Astrocyte of the hippocampus (primary cell): Measurements from ENCODE around the gene TPGS2.
A peak's percentile ranks its signal among the peaks of the same experiment; 100 is the strongest.
"Not testable (repeated sequence)": the region's sequence is repeated elsewhere in the genome, so short reads cannot be mapped to it uniquely, and the experiment has no call there.

Experiments
- DNase-seq: peaks from one replicate; pipeline ENCODE4 v3.0.0; 2011; ENCODE audit warnings: low read depth, low spot score

The TPGS2 gene

GRCh38 chr18:36776650-36777049, 52.2 kb downstream of the TPGS2 start:
- no peak for DNase-seq

GRCh38 chr18:36775396-36775795, 53.4 kb downstream of the TPGS2 start:
- no peak for DNase-seq

GRCh38 chr18:36772241-36772723, 56.5 kb downstream of the TPGS2 start:
- no peak for DNase-seq

GRCh38 chr18:36771245-36771644, 57.6 kb downstream of the TPGS2 start:
- DNase-seq = no peak

- no peak for DNase-seq
Measured at GRCh38 chr18:36770315-36770946, 58.4 kb downstream of the TPGS2 start.

GRCh38 chr18:36769611-36770314, 59.0 kb downstream of the TPGS2 start:
- DNase-seq = no peak

GRCh38 chr18:36769172-36769571, 59.6 kb downstream of the TPGS2 start:
- DNase-seq = no peak

GRCh38 chr18:36766836-36767235, 62.0 kb downstream of the TPGS2 start:
- DNase-seq = no peak

GRCh38 chr18:36762965-36763364, 65.8 kb downstream of the TPGS2 start:
- not testable (repeated sequence) for DNase-seq

- peak; percentile 52 for DNase-seq
Measured at GRCh38 chr18:36762074-36762473, 66.7 kb downstream of the TPGS2 start.

GRCh38 chr18:36761186-36761698, 67.6 kb downstream of the TPGS2 start:
- DNase-seq = no peak

- no peak for DNase-seq
Measured at GRCh38 chr18:36760598-36760997, 68.2 kb downstream of the TPGS2 start.

GRCh38 chr18:36759167-36759776, 69.5 kb downstream of the TPGS2 start:
- no peak for DNase-seq

GRCh38 chr18:36758623-36759022, 70.2 kb downstream of the TPGS2 start:
- DNase-seq = no peak

- DNase-seq = no peak
Measured at GRCh38 chr18:36757991-36758390, 70.8 kb downstream of the TPGS2 start.

- peak; percentile 80 for DNase-seq
Measured at GRCh38 chr18:36757081-36757480, 71.7 kb downstream of the TPGS2 start.

GRCh38 chr18:36756242-36756641, 72.6 kb downstream of the TPGS2 start:
- DNase-seq = no peak

GRCh38 chr18:36752929-36753865, 75.6 kb downstream of the TPGS2 start:
- DNase-seq = peak; percentile 38

- no peak for DNase-seq
Measured at GRCh38 chr18:36745219-36745975, 83.4 kb downstream of the TPGS2 start.

GRCh38 chr18:36744261-36744876, 84.4 kb downstream of the TPGS2 start:
- DNase-seq = peak; percentile 20
